ENCODE data around the gene TRIM44. TPM values are rescaled to one million over a fixed set of nuclear protein-coding genes. Genes with fewer than 3 reads are reported as not detected.

TRIM44 gene
- total RNA-seq, 1 donor from 2014 or later = 6.1 TPM

DNA sequence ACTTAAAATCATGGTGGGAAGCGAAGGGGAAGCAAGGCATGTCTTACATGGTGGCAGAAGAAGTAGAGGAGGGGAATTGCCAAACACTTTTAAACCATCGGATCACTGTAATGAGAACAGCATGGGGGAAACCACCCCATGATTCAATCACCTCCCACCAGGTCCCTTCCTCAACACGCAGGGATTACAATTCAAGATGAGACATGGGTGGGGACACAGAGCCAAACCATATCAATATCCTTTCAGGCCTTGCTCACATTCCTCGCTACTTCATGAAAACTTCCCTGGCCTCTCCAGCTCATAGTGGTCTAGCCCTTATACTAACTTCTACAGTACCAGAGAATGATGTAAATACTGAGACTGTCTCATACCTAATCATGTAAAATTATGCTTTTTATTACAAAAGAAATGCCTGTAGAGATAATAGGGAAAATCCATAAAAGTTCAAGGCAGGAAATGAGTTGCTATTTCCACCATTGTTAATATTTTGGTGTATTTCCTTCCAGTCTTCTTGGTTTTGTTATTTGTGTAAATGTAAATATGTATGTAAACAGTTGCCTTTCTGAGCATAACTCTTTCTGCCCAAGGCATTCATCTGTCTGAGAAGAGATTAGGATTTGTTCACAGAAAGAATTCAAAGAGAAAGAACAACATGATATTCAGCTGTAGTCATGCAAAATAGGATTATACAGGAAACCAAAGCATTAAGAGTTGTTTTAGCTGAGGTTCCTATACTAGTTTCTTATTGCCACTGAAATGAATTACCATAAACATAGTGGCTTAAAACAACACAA, 177.0 kb downstream of the TRIM44 start:
- no peak overlapping the region for H3K27ac ChIP-seq
- H3K27me3 ChIP-seq = no peaks in the 10 kb centered on the region
- H3K4me3 ChIP-seq = no peak overlapping the region
- peaks cover 0 to 3% of the 10 kb centered on the region in 2 donors for H3K9me3 ChIP-seq
- TF ChIP-seq, protein P1, sequence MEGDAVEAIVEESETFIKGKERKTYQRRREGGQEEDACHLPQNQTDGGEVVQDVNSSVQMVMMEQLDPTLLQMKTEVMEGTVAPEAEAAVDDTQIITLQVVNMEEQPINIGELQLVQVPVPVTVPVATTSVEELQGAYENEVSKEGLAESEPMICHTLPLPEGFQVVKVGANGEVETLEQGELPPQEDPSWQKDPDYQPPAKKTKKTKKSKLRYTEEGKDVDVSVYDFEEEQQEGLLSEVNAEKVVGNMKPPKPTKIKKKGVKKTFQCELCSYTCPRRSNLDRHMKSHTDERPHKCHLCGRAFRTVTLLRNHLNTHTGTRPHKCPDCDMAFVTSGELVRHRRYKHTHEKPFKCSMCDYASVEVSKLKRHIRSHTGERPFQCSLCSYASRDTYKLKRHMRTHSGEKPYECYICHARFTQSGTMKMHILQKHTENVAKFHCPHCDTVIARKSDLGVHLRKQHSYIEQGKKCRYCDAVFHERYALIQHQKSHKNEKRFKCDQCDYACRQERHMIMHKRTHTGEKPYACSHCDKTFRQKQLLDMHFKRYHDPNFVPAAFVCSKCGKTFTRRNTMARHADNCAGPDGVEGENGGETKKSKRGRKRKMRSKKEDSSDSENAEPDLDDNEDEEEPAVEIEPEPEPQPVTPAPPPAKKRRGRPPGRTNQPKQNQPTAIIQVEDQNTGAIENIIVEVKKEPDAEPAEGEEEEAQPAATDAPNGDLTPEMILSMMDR (IDR thresholded peaks at IDR 0.05) = no peak
- H3K36me3 ChIP-seq = no peaks in the 10 kb centered on the region
- DNase-seq (ENCODE audit: low spot score in 2 of 2) = no peak
- intact Hi-C loops (cut with DNase I) = no loop called here
- H3K4me1 ChIP-seq = no peaks in the 10 kb centered on the region

DNA sequence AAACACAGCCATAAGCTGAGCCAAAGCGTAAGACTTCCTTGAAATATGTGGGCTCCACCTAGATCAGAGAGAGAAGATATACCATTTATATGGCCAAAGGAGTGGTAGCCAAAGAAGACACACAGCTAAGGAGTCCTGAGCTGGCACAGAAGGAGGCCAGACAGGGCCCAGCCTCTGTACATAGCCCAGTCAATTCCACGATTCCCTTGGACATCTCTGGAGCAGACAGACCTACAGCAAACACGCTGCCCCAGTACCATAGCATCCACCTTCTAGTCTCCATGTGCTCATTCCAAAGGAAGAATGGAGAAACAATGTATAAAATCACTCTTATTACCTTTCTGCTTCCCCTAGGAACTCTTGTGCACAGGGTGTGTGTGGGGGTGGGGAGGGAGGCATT, 179.2 kb downstream of the TRIM44 start:
- H3K4me3 ChIP-seq = no peak overlapping the region
- DNase-seq (ENCODE audit: low spot score in 2 of 2) = no peak
- H3K4me1 ChIP-seq = no peaks in the 10 kb centered on the region
- H3K36me3 ChIP-seq = no peaks in the 10 kb centered on the region
- TF ChIP-seq, protein P1 (IDR thresholded peaks at IDR 0.05) = no peak
- H3K9me3 ChIP-seq = peaks cover 0 to 3% of the 10 kb centered on the region in 2 donors
- no peak overlapping the region for H3K27ac ChIP-seq
- H3K27me3 ChIP-seq = no peaks in the 10 kb centered on the region
- intact Hi-C loops (cut with DNase I) = no loop called here

DNA sequence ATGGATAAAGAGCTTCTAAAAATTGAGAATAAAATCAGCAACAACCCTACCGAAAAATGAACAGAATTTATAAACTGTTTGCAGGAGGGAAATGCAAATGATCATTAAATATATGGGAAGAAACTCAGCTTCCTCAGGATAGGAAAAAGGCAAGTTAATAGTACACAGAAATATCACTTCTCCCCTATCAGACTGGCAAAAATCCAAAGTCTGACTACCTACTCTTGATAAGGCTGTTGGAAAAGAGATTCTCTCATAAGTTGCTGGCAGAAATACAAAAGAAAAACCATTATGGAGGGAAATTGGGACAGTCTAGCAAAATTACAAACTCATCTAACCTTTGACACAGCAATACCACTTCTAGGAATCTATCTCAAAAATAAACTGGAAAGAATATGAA, 180.4 kb downstream of the TRIM44 start:
- no peaks in the 10 kb centered on the region for H3K36me3 ChIP-seq
- intact Hi-C loops (cut with DNase I) = no loop called here
- DNase-seq (ENCODE audit: low spot score in 2 of 2) = no peak

DNA sequence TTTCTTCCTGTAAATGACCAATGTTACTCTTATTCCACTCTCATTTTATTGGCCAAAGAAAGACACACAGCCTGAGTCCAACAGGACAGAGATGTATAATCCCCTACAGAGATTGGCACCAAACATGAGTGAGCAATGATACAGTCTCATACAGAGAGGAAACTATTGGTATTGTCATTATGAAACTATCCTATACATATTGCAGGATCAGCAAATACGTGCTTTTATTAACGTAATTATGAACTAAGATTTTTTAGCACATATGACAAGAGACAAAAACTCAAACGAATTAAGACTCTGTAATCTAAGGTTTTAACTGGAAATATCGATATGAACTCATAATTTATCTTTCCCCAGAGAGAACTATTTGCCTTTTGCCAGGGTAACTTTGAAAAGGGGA, 182.0 kb downstream of the TRIM44 start:
- TF ChIP-seq, protein P1 (IDR thresholded peaks at IDR 0.05) = no peak
- intact Hi-C loops (cut with DNase I) = no loop called here

More for the DNA sequence above, 180.4 kb downstream of the TRIM44 start:
- H3K27me3 ChIP-seq = no peaks in the 10 kb centered on the region
- H3K4me3 ChIP-seq = no peak overlapping the region
- peaks cover 0 to 3% of the 10 kb centered on the region in 2 donors for H3K9me3 ChIP-seq
- H3K4me1 ChIP-seq = no peaks in the 10 kb centered on the region
- H3K27ac ChIP-seq = no peak overlapping the region
- TF ChIP-seq, protein P1 (IDR thresholded peaks at IDR 0.05) = no peak

GRCh38 chr11:35845860-35846259, 183.3 kb downstream of the TRIM44 start:
- TF ChIP-seq, protein P1 (IDR thresholded peaks at IDR 0.05) = no peak
- Histone ChIP-seq H3K4me3 (no peak overlapping the region), H3K27me3 (no peaks in the 10 kb centered on the region), H3K36me3 (no peaks in the 10 kb centered on the region), H3K4me1 (no peaks in the 10 kb centered on the region), H3K9me3 (no peaks in the 10 kb centered on the region), H3K27ac (no peak overlapping the region)
- intact Hi-C loops (cut with DNase I) = no loop called here
- DNase-seq (ENCODE audit: low spot score in 2 of 2) = no peak

More for the DNA sequence above, 182.0 kb downstream of the TRIM44 start:
- no peak overlapping the region for H3K27ac ChIP-seq
- H3K4me3 ChIP-seq = no peak overlapping the region
- H3K27me3 ChIP-seq = no peaks in the 10 kb centered on the region
- DNase-seq (ENCODE audit: low spot score in 2 of 2) = no peak
- H3K9me3 ChIP-seq = peaks cover 0 to 3% of the 10 kb centered on the region in 2 donors
- H3K36me3 ChIP-seq = no peaks in the 10 kb centered on the region
- no peaks in the 10 kb centered on the region for H3K4me1 ChIP-seq
